Gastrocnemius medialis (tissue), 4 donors: ENCODE data around the gene SMAD6. TPM values are rescaled to one million over a fixed set of nuclear protein-coding genes. Genes with fewer than 3 reads are reported as not detected.

ENCODE experiments used
- ATAC-seq, 2 donors: fragments of 150-250 bp; one replicate each; pipeline ENCODE4 v1.9.1; 2016
- DNase-seq, 2 donors: peaks; one replicate each; pipeline ENCODE4 v3.0.0-alpha.2; 2019
- H3K27ac ChIP-seq, 4 donors: fragments of 200-600 bp; sonication (generic); 1 replicate in 1 of 4; 2 replicates in 3 of 4; pipeline ENCODE4 v1.5.1; 2016 to 2018; ENCODE audit warnings: mild to moderate bottlenecking in 2 of 4, moderate library complexity in 1 of 4
- H3K27me3 ChIP-seq, 3 donors: fragments of 200-600 bp; sonication (generic) in 2 of 3; 1 replicate in 1 of 3; 2 replicates in 2 of 3; pipeline versions ENCODE4 v1.5.1 to v1.6.0; 2016 to 2019; ENCODE audit warnings: mild to moderate bottlenecking in 1 of 3, moderate library complexity in 1 of 3
- H3K36me3 ChIP-seq, 2 donors: fragments of 200-600 bp; sonication (generic) in 1 of 2; one replicate each; pipeline ENCODE4 v1.5.1; 2017 to 2018
- H3K4me1 ChIP-seq, 2 donors: fragments of 200-600 bp; sonication (generic) in 1 of 2; one replicate each; pipeline ENCODE4 v1.5.1; 2016 to 2017; ENCODE audit warnings: mild to moderate bottlenecking in 2 of 2
- H3K4me3 ChIP-seq, 4 donors: fragments of 200-600 bp; sonication (generic) in 3 of 4; 1 replicate in 1 of 4; 2 replicates in 3 of 4; pipeline ENCODE4 v1.5.1; 2016 to 2019; ENCODE audit warnings: mild to moderate bottlenecking in 2 of 4
- H3K9me3 ChIP-seq, 3 donors: fragments of 200-600 bp; sonication (generic) in 2 of 3; 1 replicate in 1 of 3; 2 replicates in 2 of 3; pipeline ENCODE4 v1.5.1; 2016 to 2019
- POLR2A ChIP-seq, 2 donors: fragments of 450-650 bp; IDR thresholded peaks; one replicate each; pipeline ENCODE4 v1.6.1; 2017; ENCODE audit warnings: antibody characterized with exemption in 2 of 2, mild to moderate bottlenecking in 2 of 2, moderate library complexity in 2 of 2
- in situ Hi-C, 4 donors: fragments of 200-750 bp; cut with MboI; loops; one replicate each; pipeline versions ENCODE4 v1.15.0 to v1.8.0; 2017; ENCODE audit warnings: low sequenced_read_pairs in 4 of 4
- intact Hi-C: fragments of 100-400 bp; cut with DNase I; formaldehyde crosslinking; loops from one replicate; pipeline ENCODE4 v1.15.1; 2023; ENCODE audit warnings: low total_unique reads
- total RNA-seq, 4 donors: library from RNA; depleted of rRNA; stranded (reverse); fragments of >200 nt; gene quantifications; one replicate each; pipeline versions ENCODE4 v1.1.0 to v1.2.3, GENCODE V29; 2016
- TF ChIP-seq, protein P1 (sequence below), 5 experiments: fragments of 450-650 bp in 3 of 5; fragments of 200-600 bp in 2 of 5; sonication (generic) in 2 of 5; IDR thresholded peaks in 4 of 5; conservative IDR thresholded peaks in 1 of 5; 1 replicate in 4 of 5; 2 replicates in 1 of 5; pipeline ENCODE4 v1.5.1; 2016 to 2019; ENCODE audit warnings: antibody characterized with exemption in 5 of 5, mild to moderate bottlenecking in 3 of 5, moderate library complexity in 3 of 5

The SMAD6 gene
- total RNA-seq, 4 donors from 2014 or later = 2.2 to 3.7 (median 2.4) TPM

GRCh38 chr15:66782785-66783184 is 80.7 kb downstream of the SMAD6 start:
- no peak for ATAC-seq

DNA sequence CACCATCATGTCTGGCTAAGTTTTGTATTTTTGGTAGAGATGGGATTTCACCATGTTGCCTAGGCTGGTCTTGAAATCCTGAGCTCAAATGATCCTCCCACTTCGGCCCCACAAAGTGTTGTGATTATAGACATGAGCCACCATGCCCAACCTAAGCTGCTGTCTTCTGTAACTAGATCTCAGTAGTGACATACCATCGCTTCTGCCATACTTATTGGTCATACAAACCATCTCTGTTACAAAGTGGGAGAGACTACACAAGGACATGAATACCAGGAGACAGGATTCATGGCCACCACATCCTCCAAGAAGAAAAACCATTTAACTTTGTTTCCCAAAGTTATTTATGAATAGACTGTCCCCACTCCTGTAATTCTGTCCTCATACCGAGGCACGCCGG is 81.3 kb downstream of the SMAD6 start:
- no peaks in the 10 kb centered on the region for H3K9me3 ChIP-seq
- no peaks in the 10 kb centered on the region for H3K36me3 ChIP-seq
- no peaks in the 10 kb centered on the region for H3K27me3 ChIP-seq
- DNase-seq = no peak
- ATAC-seq = no peak
- no peak overlapping the region for H3K4me3 ChIP-seq
- in situ Hi-C loops = loop anchor here in 1 of 4 donors (25.0 kb wide), 1 partner anchor 171 kb away; no protein-coding TSS in a partner anchor
- H3K27ac ChIP-seq = no peak overlapping the region
- no peaks in the 10 kb centered on the region for H3K4me1 ChIP-seq
- no peak for TF ChIP-seq POLR2A (IDR thresholded peaks at IDR 0.05)
- TF ChIP-seq, protein P1, sequence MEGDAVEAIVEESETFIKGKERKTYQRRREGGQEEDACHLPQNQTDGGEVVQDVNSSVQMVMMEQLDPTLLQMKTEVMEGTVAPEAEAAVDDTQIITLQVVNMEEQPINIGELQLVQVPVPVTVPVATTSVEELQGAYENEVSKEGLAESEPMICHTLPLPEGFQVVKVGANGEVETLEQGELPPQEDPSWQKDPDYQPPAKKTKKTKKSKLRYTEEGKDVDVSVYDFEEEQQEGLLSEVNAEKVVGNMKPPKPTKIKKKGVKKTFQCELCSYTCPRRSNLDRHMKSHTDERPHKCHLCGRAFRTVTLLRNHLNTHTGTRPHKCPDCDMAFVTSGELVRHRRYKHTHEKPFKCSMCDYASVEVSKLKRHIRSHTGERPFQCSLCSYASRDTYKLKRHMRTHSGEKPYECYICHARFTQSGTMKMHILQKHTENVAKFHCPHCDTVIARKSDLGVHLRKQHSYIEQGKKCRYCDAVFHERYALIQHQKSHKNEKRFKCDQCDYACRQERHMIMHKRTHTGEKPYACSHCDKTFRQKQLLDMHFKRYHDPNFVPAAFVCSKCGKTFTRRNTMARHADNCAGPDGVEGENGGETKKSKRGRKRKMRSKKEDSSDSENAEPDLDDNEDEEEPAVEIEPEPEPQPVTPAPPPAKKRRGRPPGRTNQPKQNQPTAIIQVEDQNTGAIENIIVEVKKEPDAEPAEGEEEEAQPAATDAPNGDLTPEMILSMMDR (IDR thresholded peaks at IDR 0.05 in 4 of 5, conservative IDR thresholded peaks at IDR 0.05 in 1 of 5) = no peak
- intact Hi-C loops = no loop called here

More at GRCh38 chr15:66782785-66783184, 80.7 kb downstream of the SMAD6 start:
- Histone ChIP-seq H3K4me3 (no peak overlapping the region), H3K9me3 (no peaks in the 10 kb centered on the region), H3K27me3 (no peaks in the 10 kb centered on the region), H3K4me1 (no peaks in the 10 kb centered on the region), H3K27ac (no peak overlapping the region), H3K36me3 (no peaks in the 10 kb centered on the region)
- in situ Hi-C loops (loop anchor here in 1 of 4 donors (25.0 kb wide), 1 partner anchor 170 kb away; no protein-coding TSS in a partner anchor), intact Hi-C loops (no loop called here)
- TF ChIP-seq, protein P1 (IDR thresholded peaks at IDR 0.05 in 4 of 5, conservative IDR thresholded peaks at IDR 0.05 in 1 of 5) = no peak
- no peak for TF ChIP-seq POLR2A (IDR thresholded peaks at IDR 0.05)
- DNase-seq = no peak

DNA sequence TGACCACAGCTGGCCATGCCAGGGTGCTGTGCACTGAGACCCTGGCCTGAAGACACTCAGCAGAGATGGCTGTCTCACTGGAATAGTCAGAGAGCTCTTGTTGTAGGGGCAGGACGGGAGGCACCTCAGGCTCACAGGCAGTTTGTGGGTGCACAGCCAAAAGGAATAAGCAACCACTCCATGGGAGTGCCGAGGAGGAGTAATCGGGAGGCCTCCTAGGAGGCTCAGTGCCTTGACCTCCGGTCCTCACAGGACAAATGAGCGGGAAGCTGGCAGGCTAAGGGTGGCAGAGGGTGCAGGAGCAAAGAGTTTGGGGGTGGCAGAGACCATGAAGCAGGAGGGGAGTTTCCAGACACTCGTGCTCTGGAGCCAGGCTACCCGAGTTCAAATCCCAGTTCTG is 81.7 kb downstream of the SMAD6 start:
- Histone ChIP-seq H3K4me3 (no peak overlapping the region), H3K36me3 (no peaks in the 10 kb centered on the region), H3K4me1 (no peaks in the 10 kb centered on the region), H3K27ac (no peak overlapping the region), H3K9me3 (no peaks in the 10 kb centered on the region), H3K27me3 (no peaks in the 10 kb centered on the region)
- DNase-seq = no peak
- intact Hi-C loops = no loop called here
- TF ChIP-seq POLR2A (IDR thresholded peaks at IDR 0.05) = no peak
- TF ChIP-seq, protein P1 (IDR thresholded peaks at IDR 0.05 in 4 of 5, conservative IDR thresholded peaks at IDR 0.05 in 1 of 5) = no peak
- ATAC-seq = no peak
- in situ Hi-C loops = loop anchor here in 1 of 4 donors (25.0 kb wide), 1 partner anchor 171 kb away; no protein-coding TSS in a partner anchor

DNA sequence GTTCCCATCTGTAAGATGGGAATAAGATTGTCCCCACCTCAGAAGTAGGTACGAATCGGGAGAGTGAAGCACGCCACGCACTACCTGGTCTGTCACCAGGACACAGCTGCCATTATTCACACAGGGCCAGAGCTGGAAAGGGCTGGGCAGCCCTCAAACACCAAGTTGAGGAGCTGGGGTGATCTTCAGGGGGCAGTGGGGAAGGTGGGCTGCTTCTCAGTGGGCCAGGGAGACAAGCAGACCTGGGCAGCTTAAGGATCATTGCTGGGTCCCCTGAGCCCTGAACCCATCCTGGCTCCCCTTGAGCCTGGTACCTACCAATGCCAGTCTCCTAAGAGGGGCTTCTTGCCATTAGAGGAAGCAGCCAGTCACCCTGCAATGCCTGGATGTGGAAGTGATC is 82.1 kb downstream of the SMAD6 start:
- no peak overlapping the region for H3K4me3 ChIP-seq
- no peak for ATAC-seq
- in situ Hi-C loops (loop anchor here in 1 of 4 donors (25.0 kb wide), 1 partner anchor 172 kb away; no protein-coding TSS in a partner anchor), intact Hi-C loops (no loop called here)
- DNase-seq = no peak
- TF ChIP-seq POLR2A (IDR thresholded peaks at IDR 0.05) = no peak
- TF ChIP-seq, protein P1 (IDR thresholded peaks at IDR 0.05 in 4 of 5, conservative IDR thresholded peaks at IDR 0.05 in 1 of 5) = no peak
- no peaks in the 10 kb centered on the region for H3K4me1 ChIP-seq
- no peaks in the 10 kb centered on the region for H3K9me3 ChIP-seq
- H3K36me3 ChIP-seq = no peaks in the 10 kb centered on the region
- H3K27me3 ChIP-seq = no peaks in the 10 kb centered on the region
- no peak overlapping the region for H3K27ac ChIP-seq

DNA sequence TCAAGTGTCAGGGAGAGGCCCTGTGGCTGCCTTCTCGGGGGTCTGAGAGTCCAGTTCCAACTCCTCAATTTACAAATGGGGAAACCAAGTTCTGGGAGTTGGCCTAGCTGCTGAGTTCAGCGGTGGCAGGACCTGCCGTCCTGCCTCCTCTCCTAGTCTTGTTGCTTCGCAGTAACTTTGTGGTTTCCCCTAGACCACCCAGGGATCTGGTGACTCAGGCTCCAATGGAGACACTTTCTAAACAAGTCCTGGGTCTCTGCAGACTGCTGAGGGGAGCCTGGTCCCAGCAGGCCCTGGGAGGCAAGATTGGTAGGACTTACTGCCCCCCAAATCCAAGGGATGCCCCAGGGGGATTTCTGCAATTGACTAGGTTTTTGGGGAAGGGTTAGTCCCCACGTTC is 83.6 kb downstream of the SMAD6 start:
- Histone ChIP-seq H3K4me3 (no peak overlapping the region), H3K27me3 (no peaks in the 10 kb centered on the region), H3K36me3 (no peaks in the 10 kb centered on the region), H3K4me1 (no peaks in the 10 kb centered on the region), H3K27ac (no peak overlapping the region), H3K9me3 (no peaks in the 10 kb centered on the region)
- DNase-seq (no peak), ATAC-seq (no peak)
- intact Hi-C loops = no loop called here
- in situ Hi-C loops = loop anchor here in 1 of 4 donors (25.0 kb wide), 1 partner anchor 173 kb away; no protein-coding TSS in a partner anchor
- TF ChIP-seq, protein P1 (IDR thresholded peaks at IDR 0.05 in 4 of 5, conservative IDR thresholded peaks at IDR 0.05 in 1 of 5) = no peak
- no peak for TF ChIP-seq POLR2A (IDR thresholded peaks at IDR 0.05)
